GM18507 (cell line): ENCODE measurements around the gene SIAH2.
A peak's percentile ranks its signal among the peaks of the same experiment; 100 is the strongest.
"Not testable (repeated sequence)": the region's sequence is repeated elsewhere in the genome, so short reads cannot be mapped to it uniquely, and the experiment has no call there.

Experiments
- DNase-seq: peaks from one replicate; pipeline ENCODE4 v3.0.0; 2011; ENCODE audit warnings: low read depth; ENCODE audit not compliant: insufficient read length; ENCODE audit errors: extremely low spot score
- FAIRE-seq: peaks from 2 replicates; lab custom pipeline; 2011; peaks lifted over from hg19 to GRCh38; lab: Jason Lieb, UNC

SIAH2 gene

GRCh38 chr3:150763122-150763840, at the start of gene SIAH2:
TSS of gene SIAH2 (minus strand) at chr3:150763169. CDS start at chr3:150762849, 320 bp downstream.
- peak; percentile 81 for FAIRE-seq
- DNase-seq = peak; percentile 75

- DNase-seq = no peak
- FAIRE-seq = no peak
Observed at GRCh38 chr3:150811984-150812383, 49.0 kb upstream of the SIAH2 start.

- FAIRE-seq (no peak), DNase-seq (no peak)
Observed at GRCh38 chr3:150810641-150811040, 47.7 kb upstream of the SIAH2 start.

- FAIRE-seq (no peak), DNase-seq (no peak)
Observed at GRCh38 chr3:150806185-150806835, 43.3 kb upstream of the SIAH2 start.

- FAIRE-seq = no peak
- DNase-seq = no peak
Observed at GRCh38 chr3:150805354-150805753, 42.4 kb upstream of the SIAH2 start.

GRCh38 chr3:150803440-150803985, 40.5 kb upstream of the SIAH2 start:
- DNase-seq (no peak), FAIRE-seq (no peak)

GRCh38 chr3:150800722-150801121, 37.8 kb upstream of the SIAH2 start:
- FAIRE-seq (no peak), DNase-seq (no peak)

GRCh38 chr3:150798122-150798618, 35.2 kb upstream of the SIAH2 start:
- DNase-seq (no peak), FAIRE-seq (no peak)

- no peak for DNase-seq
- FAIRE-seq = no peak
Observed at GRCh38 chr3:150797155-150797554, 34.2 kb upstream of the SIAH2 start.

GRCh38 chr3:150796527-150796926, 33.6 kb upstream of the SIAH2 start:
- DNase-seq, FAIRE-seq: not testable (repeated sequence)

- FAIRE-seq (no peak), DNase-seq (no peak)
Observed at GRCh38 chr3:150793641-150794040, 30.7 kb upstream of the SIAH2 start.

- DNase-seq = no peak
- no peak for FAIRE-seq
Observed at GRCh38 chr3:150790629-150791028, 27.7 kb upstream of the SIAH2 start.

GRCh38 chr3:150789451-150789850, 26.5 kb upstream of the SIAH2 start:
- no peak for FAIRE-seq
- DNase-seq = no peak

- FAIRE-seq (peak; percentile 80), DNase-seq (no peak)
Observed at GRCh38 chr3:150787741-150788370, 24.9 kb upstream of the SIAH2 start.

- DNase-seq = no peak
Observed at GRCh38 chr3:150786791-150787190, 23.8 kb upstream of the SIAH2 start.

GRCh38 chr3:150784747-150785125, 21.8 kb upstream of the SIAH2 start:
- FAIRE-seq (no peak), DNase-seq (no peak)

More at GRCh38 chr3:150786791-150787190, 23.8 kb upstream of the SIAH2 start:
- no peak for FAIRE-seq

- DNase-seq = no peak
- FAIRE-seq = no peak
Observed at GRCh38 chr3:150783920-150784746, 21.2 kb upstream of the SIAH2 start.

GRCh38 chr3:150783316-150783715, 20.3 kb upstream of the SIAH2 start:
- FAIRE-seq (no peak), DNase-seq (no peak)

GRCh38 chr3:150779402-150779858, 16.5 kb upstream of the SIAH2 start:
- FAIRE-seq (no peak), DNase-seq (no peak)
